Measurements from ENCODE around the gene CTR9.

The CTR9 gene

DNA sequence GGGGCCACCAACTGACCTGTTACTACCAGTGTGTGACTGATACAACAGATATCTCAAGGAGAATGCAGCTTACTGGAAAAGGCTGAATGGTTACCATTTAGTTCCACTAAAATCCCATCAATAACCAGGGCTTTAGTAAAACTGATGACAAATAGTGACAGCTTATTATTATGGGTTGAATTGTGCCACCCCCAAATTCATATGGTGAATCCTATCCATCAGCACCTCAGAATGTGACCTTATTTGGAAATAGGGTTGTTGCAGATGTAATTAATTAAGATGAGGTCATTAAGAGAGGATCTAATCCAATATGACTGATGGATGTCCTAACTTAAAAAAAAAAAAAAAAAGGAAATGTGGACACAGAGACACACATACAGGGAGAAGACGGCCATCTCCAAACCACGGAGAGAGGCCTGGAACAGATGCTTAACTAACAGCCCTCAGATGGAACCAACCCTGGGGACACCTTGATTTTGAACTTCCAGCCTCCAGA, 30.1 kb upstream of the CTR9 start:
- Histone ChIP-seq H3K4me1 (peaks cover 19 to 41% (median 32%) of the 10 kb centered on the region in 10 experiments), H3K9me3 (replicated peaks in 1 of 11) (peaks cover 2 to 8% (median 4%) of the 10 kb centered on the region in 11 experiments; a peak in 19 of 22 replicates), H3K4me3 (no peak overlapping the region), H3K36me3 (no peaks in the 10 kb centered on the region), H3K9ac (no peak overlapping the region), H4K20me1 (peaks cover 0 to 9% (median 0%) of the 10 kb centered on the region in 11 experiments; a peak in 4 of 22 replicates), H3K4me2 (no peak overlapping the region; a peak in 1 of 22 replicates), H3K27ac (no peak overlapping the region), H3K27me3 (peaks cover 0 to 91% (median 0%) of the 10 kb centered on the region in 11 experiments; a peak in 7 of 22 replicates)
- no peak for TF ChIP-seq Cebpa-rat (IDR thresholded peaks at IDR 0.05)

- Histone ChIP-seq H3K27ac (peak overlapping the region in 1 of 11 experiments; percentile 15; a peak in 1 of 22 replicates), H3K27me3 (peaks cover 0 to 92% (median 0%) of the 10 kb centered on the region in 11 experiments; a peak in 7 of 22 replicates), H3K9ac (no peak overlapping the region), H3K4me1 (peaks cover 29 to 46% (median 40%) of the 10 kb centered on the region in 10 experiments), H3K36me3 (no peaks in the 10 kb centered on the region), H3K9me3 (replicated peaks in 1 of 11) (peaks cover 9 to 22% (median 16%) of the 10 kb centered on the region in 11 experiments; a peak in 21 of 22 replicates), H3K4me2 (peak overlapping the region in 10 of 11 experiments; percentile 11 to 82 (median 60); a peak in 19 of 22 replicates), H4K20me1 (peaks cover 0 to 9% (median 0%) of the 10 kb centered on the region in 11 experiments; a peak in 4 of 22 replicates), H3K4me3 (no peak overlapping the region)
- no peak for TF ChIP-seq Cebpa-rat (IDR thresholded peaks at IDR 0.05)
Observed at GRCh38 chr11:10722307-10722706, 28.7 kb upstream of the CTR9 start.

DNA sequence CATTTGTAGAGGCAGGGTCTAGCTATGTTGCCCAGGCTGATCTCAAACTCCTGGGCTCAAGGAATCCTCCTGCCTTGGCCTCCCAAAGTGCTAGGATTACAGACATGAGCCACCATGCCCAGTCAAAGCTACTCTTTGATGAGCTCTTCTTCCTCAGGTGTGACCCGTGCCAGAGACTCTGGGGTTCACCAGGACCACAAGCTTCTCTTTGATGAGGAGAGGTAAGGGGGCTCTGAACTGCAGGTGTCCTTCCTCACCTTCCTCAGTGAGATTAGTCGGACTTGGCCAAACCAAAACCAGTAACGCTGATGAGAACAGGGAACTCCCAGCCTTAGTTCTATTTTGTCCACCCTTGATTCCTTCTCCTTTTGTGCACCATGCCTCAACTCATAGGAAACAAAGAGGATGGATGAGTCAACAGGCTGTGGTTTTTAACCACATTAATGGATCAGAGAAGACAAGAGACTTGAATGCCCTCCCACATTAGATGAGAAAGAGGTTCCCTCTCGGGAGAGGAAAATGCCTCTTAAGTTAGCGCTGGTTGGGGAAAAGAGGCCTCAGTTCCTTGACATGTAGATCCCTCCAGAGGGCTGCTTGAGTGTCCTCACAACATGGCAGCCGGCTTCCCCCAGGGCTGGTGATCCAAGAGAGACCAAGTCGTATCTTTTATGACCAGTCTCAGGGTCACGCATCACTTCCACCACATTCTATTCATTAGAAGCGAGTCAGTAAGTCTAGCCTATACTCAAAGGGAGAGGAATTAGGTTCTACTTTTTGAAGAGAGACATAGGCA, 25.7 kb upstream of the CTR9 start:
- H3K27ac ChIP-seq, result peak overlapping the region in 6 of 11 experiments; percentile 2 to 52 (median 27); a peak in 7 of 22 replicates
- H3K9me3 ChIP-seq (replicated peaks in 1 of 11), result peaks cover 9 to 25% (median 20%) of the 10 kb centered on the region in 11 experiments; a peak in 21 of 22 replicates
- peaks cover 32 to 46% (median 40%) of the 10 kb centered on the region in 10 experiments for H3K4me1 ChIP-seq
- no peak overlapping the region for H3K9ac ChIP-seq
- no peaks in the 10 kb centered on the region for H3K36me3 ChIP-seq
- no peak overlapping the region; a peak in 1 of 20 replicates for H3K4me3 ChIP-seq
- peak overlapping the region; percentile 62 to 91 (median 77) for H3K4me2 ChIP-seq
- TF ChIP-seq Cebpa-rat (IDR thresholded peaks at IDR 0.05), result 0 out of 22 replicates have a peak, but pooled peaks of 1 of the 11 experiments have one; percentile 35
- H3K27me3 ChIP-seq, result peaks cover 0 to 92% (median 0%) of the 10 kb centered on the region in 11 experiments; a peak in 7 of 22 replicates
- H4K20me1 ChIP-seq, result peaks cover 0 to 9% (median 0%) of the 10 kb centered on the region in 11 experiments; a peak in 4 of 22 replicates

- H3K9me3 ChIP-seq (replicated peaks in 1 of 11), result peaks cover 9 to 22% (median 20%) of the 10 kb centered on the region in 11 experiments; a peak in 21 of 22 replicates
- H3K27ac ChIP-seq, result peak overlapping the region in 3 of 11 experiments; percentile 2 to 30 (median 27); a peak in 3 of 22 replicates
- H3K4me3 ChIP-seq, result peak overlapping the region in 1 of 10 experiments; percentile 1; a peak in 1 of 20 replicates
- H3K36me3 ChIP-seq, result no peaks in the 10 kb centered on the region
- peak overlapping the region in 10 of 11 experiments; percentile 25 to 91 (median 72); a peak in 18 of 22 replicates for H3K4me2 ChIP-seq
- H4K20me1 ChIP-seq, result peaks cover 0 to 9% (median 0%) of the 10 kb centered on the region in 11 experiments; a peak in 4 of 22 replicates
- peaks cover 32 to 46% (median 40%) of the 10 kb centered on the region in 10 experiments for H3K4me1 ChIP-seq
- peaks cover 0 to 92% (median 0%) of the 10 kb centered on the region in 11 experiments; a peak in 7 of 22 replicates for H3K27me3 ChIP-seq
- no peak for TF ChIP-seq Cebpa-rat (IDR thresholded peaks at IDR 0.05)
- H3K9ac ChIP-seq, result no peak overlapping the region
Observed at GRCh38 chr11:10725907-10726253, 25.2 kb upstream of the CTR9 start.

DNA sequence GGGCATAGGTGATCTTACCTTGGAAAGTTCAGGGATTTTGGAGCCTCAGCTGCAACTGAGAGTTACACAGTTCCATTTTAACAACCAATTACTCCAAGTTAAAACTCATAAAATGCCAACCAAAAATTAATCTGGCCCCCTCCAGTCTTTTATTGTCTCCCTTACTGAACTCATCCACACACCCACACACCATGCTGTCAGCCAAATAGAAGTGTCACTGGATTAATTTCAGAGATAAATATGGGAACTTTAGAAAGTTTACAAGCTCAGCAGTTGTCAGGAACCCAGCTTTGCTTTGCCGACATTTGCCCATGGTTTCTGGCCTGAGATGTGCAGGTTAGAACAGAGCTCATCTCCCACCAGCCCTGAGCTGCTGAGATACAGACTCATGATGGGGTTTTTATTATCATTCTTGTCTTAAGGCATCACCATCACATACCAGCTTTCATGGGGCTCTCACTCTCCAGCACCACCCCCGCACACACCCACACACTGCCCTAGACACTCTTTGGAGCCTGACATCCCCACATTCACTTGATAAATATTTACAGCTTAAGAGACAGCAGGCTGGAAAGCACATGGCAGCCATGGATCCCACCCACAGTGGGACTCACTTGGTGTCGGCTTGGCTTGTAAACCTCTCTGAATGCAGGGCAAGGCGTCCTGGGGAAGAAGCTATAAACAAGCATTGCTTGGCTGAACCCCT, 23.7 kb upstream of the CTR9 start:
- Histone ChIP-seq H3K4me1 (peaks cover 28 to 41% (median 34%) of the 10 kb centered on the region in 10 experiments), H3K4me2 (peak overlapping the region in 2 of 11 experiments; percentile 12 to 18; a peak in 2 of 22 replicates), H3K9me3 (replicated peaks in 1 of 11) (peaks cover 13 to 32% (median 21%) of the 10 kb centered on the region in 11 experiments), H3K27me3 (peaks cover 0 to 92% (median 0%) of the 10 kb centered on the region in 11 experiments; a peak in 7 of 22 replicates), H3K27ac (no peak overlapping the region), H3K9ac (no peak overlapping the region), H3K36me3 (no peaks in the 10 kb centered on the region), H4K20me1 (peaks cover 0 to 9% (median 0%) of the 10 kb centered on the region in 11 experiments; a peak in 4 of 22 replicates), H3K4me3 (no peak overlapping the region)
- no peak for TF ChIP-seq Cebpa-rat (IDR thresholded peaks at IDR 0.05)

- no peak overlapping the region for H3K4me2 ChIP-seq
- no peak overlapping the region for H3K27ac ChIP-seq
- peaks cover 13 to 33% (median 21%) of the 10 kb centered on the region in 11 experiments for H3K9me3 ChIP-seq (replicated peaks in 1 of 11)
- H3K4me3 ChIP-seq, result no peak overlapping the region
- H3K36me3 ChIP-seq, result no peaks in the 10 kb centered on the region
- no peak overlapping the region for H3K9ac ChIP-seq
- H3K4me1 ChIP-seq, result peaks cover 21 to 37% (median 28%) of the 10 kb centered on the region in 10 experiments
- peaks cover 0 to 9% (median 0%) of the 10 kb centered on the region in 11 experiments; a peak in 4 of 22 replicates for H4K20me1 ChIP-seq
- TF ChIP-seq Cebpa-rat (IDR thresholded peaks at IDR 0.05), result no peak
- H3K27me3 ChIP-seq, result peaks cover 0 to 87% (median 0%) of the 10 kb centered on the region in 11 experiments; a peak in 6 of 22 replicates
Observed at GRCh38 chr11:10728154-10728553, 22.9 kb upstream of the CTR9 start.

GRCh38 chr11:10728789-10729472, 22.1 kb upstream of the CTR9 start:
- no peak overlapping the region for H3K4me3 ChIP-seq
- H4K20me1 ChIP-seq, result peaks cover 0 to 9% (median 0%) of the 10 kb centered on the region in 11 experiments; a peak in 4 of 22 replicates
- no peak for TF ChIP-seq Cebpa-rat (IDR thresholded peaks at IDR 0.05)
- H3K4me1 ChIP-seq, result peaks cover 21 to 39% (median 28%) of the 10 kb centered on the region in 10 experiments
- no peak overlapping the region for H3K4me2 ChIP-seq
- H3K36me3 ChIP-seq, result no peaks in the 10 kb centered on the region
- peaks cover 0 to 79% (median 0%) of the 10 kb centered on the region in 11 experiments; a peak in 6 of 22 replicates for H3K27me3 ChIP-seq
- H3K9ac ChIP-seq, result no peak overlapping the region
- peaks cover 13 to 33% (median 21%) of the 10 kb centered on the region in 11 experiments for H3K9me3 ChIP-seq (replicated peaks in 1 of 11)
- H3K27ac ChIP-seq, result no peak overlapping the region

DNA sequence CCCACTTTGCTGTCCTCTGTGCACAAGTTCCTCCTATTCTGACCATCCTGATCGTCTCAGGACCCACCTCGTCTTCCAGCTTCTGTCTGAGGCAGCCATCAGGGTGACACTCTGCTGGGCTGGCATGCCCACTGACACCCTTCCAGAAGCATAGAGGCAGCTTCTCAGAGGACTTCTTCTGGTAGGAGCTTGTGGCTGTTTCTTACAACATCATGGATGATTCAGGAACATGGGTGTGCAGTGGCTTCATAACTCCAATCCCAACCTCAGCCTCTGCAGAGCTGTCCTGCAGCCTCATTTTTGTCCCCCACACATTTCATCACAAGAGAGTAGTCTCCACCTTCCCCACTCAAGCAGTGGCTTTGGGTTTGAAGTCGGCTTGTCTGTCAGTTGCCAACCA, 20.9 kb upstream of the CTR9 start:
- no peak overlapping the region for H3K4me3 ChIP-seq
- peaks cover 0 to 68% (median 0%) of the 10 kb centered on the region in 11 experiments; a peak in 5 of 22 replicates for H3K27me3 ChIP-seq
- H3K4me1 ChIP-seq, result peaks cover 14 to 39% (median 23%) of the 10 kb centered on the region in 10 experiments
- 0 out of 22 replicates have a peak overlapping the region, but pooled peaks of 1 of the 11 experiments have one; percentile 2 for H3K4me2 ChIP-seq
- no peak overlapping the region for H3K9ac ChIP-seq
- H4K20me1 ChIP-seq, result peaks cover 0 to under 1% (median 0%) of the 10 kb centered on the region in 11 experiments; a peak in 4 of 22 replicates
- H3K36me3 ChIP-seq, result no peaks in the 10 kb centered on the region
- H3K9me3 ChIP-seq (replicated peaks in 1 of 11), result peaks cover 13 to 33% (median 21%) of the 10 kb centered on the region in 11 experiments
- no peak for TF ChIP-seq Cebpa-rat (IDR thresholded peaks at IDR 0.05)
- H3K27ac ChIP-seq, result no peak overlapping the region
